Ishikawa (cell line): ENCODE data around the gene KIF26B.

Experiments
- RAD21 ChIP-seq: IDR thresholded peaks from 2 replicates; pipeline ENCODE4 v1.6.1; 2012; ENCODE audit warnings: low read depth
- YY1 ChIP-seq: IDR thresholded peaks from 2 replicates; pipeline ENCODE4 v1.6.1; 2012; ENCODE audit warnings: low read depth
- ZBTB7A ChIP-seq: IDR thresholded peaks from 2 replicates; pipeline ENCODE4 v1.6.1; 2012; ENCODE audit warnings: low read depth
- TF ChIP-seq, protein P1 (sequence below): IDR thresholded peaks from 2 replicates; pipeline ENCODE4 v1.6.1; 2012; ENCODE audit warnings: low read depth, mild to moderate bottlenecking
- TF ChIP-seq, protein P2 (sequence below): IDR thresholded peaks from 2 replicates; pipeline ENCODE4 v1.6.1; 2012
- TF ChIP-seq, protein P3 (sequence below): IDR thresholded peaks from 2 replicates; pipeline ENCODE4 v1.6.1; 2012

DNA sequence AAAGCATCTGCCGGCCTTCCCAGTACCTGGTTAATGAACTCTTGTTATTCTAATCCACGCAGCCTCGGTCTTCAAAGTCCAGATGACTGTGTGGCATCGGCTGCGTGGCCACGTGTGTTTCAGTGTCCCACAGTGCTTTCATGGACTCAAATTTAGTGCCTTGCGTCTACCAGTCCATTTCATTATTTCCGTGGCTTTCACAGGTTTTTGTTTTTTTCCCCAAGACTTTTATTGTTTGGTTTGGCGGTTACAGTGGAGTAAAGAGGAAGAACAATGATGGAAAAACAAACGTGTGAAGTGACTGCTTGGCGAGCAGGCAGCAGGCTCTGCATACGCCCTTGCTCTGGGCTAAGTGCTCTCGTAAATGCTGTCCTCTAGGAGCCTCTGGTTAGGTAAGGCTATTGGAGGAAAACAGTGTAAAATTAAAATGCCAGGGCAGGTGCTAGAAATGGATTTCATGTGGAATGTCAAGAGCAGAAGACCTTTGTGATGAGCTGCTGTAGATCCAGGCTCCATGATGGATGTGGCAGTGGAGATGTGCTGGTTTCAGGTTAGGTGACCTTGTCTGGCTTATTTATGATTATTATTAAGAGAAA, 536.3 kb downstream of the KIF26B start:
- TF ChIP-seq RAD21 (no peak), YY1 (no peak), ZBTB7A (no peak)
- TF ChIP-seq, protein P1, sequence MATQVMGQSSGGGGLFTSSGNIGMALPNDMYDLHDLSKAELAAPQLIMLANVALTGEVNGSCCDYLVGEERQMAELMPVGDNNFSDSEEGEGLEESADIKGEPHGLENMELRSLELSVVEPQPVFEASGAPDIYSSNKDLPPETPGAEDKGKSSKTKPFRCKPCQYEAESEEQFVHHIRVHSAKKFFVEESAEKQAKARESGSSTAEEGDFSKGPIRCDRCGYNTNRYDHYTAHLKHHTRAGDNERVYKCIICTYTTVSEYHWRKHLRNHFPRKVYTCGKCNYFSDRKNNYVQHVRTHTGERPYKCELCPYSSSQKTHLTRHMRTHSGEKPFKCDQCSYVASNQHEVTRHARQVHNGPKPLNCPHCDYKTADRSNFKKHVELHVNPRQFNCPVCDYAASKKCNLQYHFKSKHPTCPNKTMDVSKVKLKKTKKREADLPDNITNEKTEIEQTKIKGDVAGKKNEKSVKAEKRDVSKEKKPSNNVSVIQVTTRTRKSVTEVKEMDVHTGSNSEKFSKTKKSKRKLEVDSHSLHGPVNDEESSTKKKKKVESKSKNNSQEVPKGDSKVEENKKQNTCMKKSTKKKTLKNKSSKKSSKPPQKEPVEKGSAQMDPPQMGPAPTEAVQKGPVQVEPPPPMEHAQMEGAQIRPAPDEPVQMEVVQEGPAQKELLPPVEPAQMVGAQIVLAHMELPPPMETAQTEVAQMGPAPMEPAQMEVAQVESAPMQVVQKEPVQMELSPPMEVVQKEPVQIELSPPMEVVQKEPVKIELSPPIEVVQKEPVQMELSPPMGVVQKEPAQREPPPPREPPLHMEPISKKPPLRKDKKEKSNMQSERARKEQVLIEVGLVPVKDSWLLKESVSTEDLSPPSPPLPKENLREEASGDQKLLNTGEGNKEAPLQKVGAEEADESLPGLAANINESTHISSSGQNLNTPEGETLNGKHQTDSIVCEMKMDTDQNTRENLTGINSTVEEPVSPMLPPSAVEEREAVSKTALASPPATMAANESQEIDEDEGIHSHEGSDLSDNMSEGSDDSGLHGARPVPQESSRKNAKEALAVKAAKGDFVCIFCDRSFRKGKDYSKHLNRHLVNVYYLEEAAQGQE, result no peak
- TF ChIP-seq, protein P2, sequence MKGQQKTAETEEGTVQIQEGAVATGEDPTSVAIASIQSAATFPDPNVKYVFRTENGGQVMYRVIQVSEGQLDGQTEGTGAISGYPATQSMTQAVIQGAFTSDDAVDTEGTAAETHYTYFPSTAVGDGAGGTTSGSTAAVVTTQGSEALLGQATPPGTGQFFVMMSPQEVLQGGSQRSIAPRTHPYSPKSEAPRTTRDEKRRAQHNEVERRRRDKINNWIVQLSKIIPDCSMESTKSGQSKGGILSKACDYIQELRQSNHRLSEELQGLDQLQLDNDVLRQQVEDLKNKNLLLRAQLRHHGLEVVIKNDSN, result no peak
- TF ChIP-seq, protein P3, sequence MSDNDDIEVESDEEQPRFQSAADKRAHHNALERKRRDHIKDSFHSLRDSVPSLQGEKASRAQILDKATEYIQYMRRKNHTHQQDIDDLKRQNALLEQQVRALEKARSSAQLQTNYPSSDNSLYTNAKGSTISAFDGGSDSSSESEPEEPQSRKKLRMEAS, result no peak
